Measurements from ENCODE around the gene LMX1B.
"Not testable (repeated sequence)": the region's sequence is repeated elsewhere in the genome, so short reads cannot be mapped to it uniquely, and the experiment has no call there.

LMX1B gene

DNA sequence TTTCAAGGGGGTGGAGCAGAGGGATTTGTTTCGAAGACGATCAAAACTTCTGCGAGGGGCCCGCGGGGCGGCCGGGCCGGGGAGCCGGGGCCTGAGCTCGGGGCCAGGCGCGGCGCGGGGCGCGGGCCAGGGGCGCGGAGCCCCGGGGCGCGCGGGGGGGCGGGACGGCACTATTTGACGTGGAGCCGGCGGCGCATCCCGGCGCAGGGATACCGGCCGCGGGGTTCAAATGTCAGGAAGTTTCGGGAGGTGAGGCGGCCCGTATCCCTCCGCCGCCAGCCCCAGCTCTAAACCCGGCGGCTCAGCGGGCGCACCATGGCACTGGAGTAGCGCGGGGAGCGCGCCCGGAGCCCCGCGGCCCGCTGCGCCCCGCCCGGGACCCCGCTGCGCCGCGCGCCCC lies at the start of gene LMX1B:
Gene LMX1B (plus strand): TSS at position 278 of the 400 bp plus-strand sequence. CDS start 522 bp downstream, outside the sequence.
- no peak for DNase-seq

- DNase-seq = no peak
These were observed 49.6 kb upstream of the LMX1B start for GRCh38 chr9:126564128-126564527.

DNA sequence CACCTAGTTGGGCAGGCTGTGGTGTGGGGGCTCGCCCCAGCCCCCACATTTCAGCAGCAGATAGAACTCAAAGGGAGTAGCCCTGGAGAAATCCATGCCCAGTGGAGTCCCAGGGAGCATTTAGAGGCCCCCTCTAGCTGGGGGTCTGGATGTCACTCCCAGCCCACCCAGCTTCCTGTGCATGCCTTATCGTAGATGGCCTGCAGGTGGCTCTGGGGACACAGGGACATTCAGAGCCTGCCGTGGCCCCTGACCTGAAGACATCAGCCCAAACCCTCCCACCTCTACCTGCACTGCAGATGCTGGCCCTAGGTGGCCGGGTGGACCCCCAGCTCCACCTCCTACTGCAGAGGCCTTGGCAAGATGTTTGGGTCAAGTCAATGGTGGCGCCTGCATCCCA lies 49.0 kb upstream of the LMX1B start:
- DNase-seq = no peak

- no peak for DNase-seq
These were observed 48.2 kb upstream of the LMX1B start for GRCh38 chr9:126565336-126566128.

GRCh38 chr9:126569036-126569435 lies 44.7 kb upstream of the LMX1B start:
- no peak for DNase-seq

DNA sequence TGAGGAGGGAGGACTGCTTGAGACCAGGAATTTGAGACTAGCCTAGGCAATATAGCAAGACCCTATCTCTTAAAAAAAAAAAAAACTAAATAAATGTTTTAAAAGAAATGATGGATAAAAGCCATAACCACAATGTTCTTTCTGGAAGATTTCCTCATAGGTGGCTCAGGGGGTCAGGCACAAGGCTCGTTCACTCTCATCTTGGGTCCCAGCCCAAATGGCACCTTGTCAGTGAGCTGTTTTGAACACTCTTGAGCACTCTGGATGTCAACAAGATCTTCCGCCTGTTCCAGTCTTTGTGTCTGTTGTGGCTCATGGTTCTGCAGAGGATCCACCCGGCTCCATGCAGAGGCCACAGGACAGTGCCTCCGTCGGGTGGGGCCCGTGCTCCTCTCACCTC lies 35.7 kb upstream of the LMX1B start:
- no peak for DNase-seq

DNA sequence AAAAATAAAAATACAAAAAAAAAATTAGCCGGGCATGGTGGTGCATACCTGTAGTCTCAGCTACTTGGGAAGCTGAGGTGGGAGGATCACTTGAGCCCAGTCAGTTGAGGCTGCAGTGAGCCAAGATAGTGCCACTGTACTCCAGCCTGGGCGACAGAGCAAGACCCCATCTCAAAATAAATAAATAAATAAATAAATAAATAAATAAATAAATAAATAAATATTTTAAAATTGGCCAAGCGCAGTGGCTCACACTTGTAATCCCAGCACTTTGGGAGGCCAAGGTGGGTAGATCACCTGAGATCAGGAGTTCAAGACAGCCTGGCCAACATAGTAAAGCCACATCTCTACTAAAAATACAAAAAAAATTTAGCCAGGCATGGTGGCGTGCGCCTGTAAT lies 33.4 kb upstream of the LMX1B start:
- not testable (repeated sequence) for DNase-seq

- DNase-seq = no peak
These were observed 31.8 kb upstream of the LMX1B start for GRCh38 chr9:126581893-126582292.

- DNase-seq = no peak
These were observed 31.3 kb upstream of the LMX1B start for GRCh38 chr9:126582427-126582826.

GRCh38 chr9:126583144-126583760 lies 30.5 kb upstream of the LMX1B start:
- DNase-seq = no peak

DNA sequence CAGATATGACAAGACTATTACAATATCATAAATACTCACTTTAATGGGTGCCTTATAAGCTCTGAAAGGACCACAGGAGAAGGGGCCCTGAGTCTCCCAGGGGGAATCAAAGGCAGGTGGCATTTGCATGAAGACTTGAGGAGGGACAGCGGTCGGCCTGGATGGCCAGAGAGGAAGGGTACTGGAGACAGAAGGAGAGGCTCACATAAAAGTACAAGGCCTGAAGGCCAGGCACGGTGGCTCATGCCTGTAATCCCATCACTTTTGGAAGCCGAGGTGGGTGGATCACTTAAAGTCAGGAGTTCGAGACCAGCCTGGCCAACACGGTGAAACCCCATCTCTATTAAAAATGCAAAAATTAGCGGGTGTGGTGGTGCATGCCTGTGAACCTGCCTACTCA lies 29.1 kb upstream of the LMX1B start:
- no peak for DNase-seq

DNA sequence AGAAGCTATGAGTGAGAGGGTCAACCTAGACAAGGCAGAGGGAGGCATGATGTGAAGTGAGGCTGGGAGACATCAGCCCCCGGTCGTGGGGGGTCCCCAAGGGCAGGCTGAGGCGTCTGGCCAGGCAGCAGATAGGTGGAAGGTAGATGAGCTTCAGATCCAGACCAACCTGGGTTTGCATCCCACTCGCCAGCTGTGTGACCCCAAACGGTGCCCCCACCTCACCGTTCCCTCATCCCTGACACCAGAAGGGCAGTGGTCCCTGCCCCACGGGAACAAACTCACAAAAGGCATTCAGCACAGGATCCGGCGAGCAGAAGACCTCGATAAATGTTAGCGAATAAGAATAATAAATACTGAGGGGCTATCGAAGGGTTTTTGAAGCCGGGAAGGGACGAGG lies 27.5 kb upstream of the LMX1B start:
- DNase-seq = no peak

DNA sequence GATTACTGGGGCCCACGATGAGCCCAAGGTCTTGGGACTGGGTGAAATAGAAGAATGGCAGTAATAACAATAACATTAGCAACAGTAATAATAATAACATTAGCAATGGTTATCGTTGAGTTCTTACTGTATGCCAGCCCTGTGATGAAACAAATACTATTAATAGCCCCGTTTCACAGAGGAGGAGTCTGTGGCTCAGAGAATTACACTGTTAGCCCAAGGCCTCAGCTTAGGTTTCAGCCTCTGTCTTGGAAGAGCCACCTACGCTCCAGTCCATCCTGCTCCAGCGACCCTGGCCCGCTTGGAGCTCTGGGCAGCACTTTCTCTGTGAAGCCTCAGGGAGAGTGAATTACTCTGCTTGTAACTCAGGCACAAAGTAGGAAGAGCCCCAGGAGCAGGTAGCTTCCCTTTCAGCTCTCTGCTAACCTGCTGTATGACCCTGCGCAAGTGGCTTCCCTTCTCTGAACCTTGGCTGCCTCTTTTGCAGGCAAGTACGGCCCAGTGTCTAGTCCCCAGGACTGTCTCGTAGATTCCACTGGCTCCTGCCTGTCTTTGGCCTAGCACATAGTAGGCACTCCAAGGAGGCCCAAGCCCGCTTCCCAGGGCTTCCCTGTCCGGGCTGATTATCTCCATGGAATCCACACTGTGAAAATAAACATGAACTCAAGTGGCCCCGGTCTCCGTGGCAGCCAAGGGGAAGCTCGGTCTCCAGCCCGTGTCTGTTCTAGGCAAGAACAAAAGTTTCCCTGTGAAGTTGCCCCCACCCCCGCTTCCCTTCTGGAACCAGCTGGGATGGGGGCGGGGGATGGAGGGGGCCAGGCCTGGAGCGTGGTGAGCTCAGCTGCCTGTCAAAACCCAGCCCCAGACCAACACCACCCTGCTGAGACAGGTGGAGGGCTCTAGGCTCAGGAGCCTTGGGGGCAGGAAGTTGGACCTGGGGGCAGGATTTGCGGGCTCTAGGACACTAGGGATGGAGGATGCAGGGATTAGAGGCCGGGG lies 26.2 kb upstream of the LMX1B start:
- DNase-seq = no peak

- no peak for DNase-seq
These were observed 25.1 kb upstream of the LMX1B start for GRCh38 chr9:126588491-126589168.

DNA sequence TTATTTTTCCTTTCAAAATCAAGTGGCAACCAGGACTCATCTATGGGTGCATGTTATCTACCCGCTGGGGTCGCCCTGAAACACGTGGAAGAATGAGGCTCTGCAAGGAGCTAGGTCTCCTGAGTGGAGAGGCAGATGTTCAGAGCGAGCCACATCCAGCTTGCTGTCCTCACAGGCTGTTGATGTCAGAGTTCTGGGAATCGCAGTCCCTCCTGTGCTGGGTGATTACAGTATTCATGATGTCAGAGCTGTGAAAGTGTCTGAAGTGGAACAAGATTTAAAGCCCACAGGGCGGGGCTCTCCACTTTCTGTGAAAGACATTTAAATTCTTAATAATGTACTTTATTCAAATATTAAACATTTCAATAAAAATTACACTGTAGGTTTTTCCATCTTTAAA lies 24.4 kb upstream of the LMX1B start:
- DNase-seq = no peak

DNA sequence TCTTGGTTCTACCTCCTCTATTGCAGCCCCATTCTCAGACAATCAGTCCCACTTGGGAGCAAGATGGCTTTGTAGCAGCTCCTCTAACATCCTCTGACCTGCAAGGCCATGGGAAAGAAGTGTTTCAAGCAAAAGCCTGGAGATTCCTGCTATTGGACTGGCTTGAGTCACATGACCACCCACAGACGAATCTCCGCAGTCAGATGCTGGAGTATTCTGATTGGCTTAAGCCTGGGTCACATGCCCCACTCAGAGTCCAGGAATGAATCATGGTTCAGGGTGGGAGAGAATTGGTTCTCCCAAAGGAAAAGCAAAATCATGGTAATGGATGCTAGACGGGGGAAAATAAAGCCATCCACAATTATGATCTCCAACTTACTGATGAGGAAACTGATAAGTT lies 22.6 kb upstream of the LMX1B start:
- DNase-seq = no peak

GRCh38 chr9:126591922-126592321 lies 21.8 kb upstream of the LMX1B start:
- no peak for DNase-seq

- no peak for DNase-seq
These were observed 21.3 kb upstream of the LMX1B start for GRCh38 chr9:126592461-126592860.

GRCh38 chr9:126595982-126596381 lies 17.7 kb upstream of the LMX1B start:
- DNase-seq = no peak

DNA sequence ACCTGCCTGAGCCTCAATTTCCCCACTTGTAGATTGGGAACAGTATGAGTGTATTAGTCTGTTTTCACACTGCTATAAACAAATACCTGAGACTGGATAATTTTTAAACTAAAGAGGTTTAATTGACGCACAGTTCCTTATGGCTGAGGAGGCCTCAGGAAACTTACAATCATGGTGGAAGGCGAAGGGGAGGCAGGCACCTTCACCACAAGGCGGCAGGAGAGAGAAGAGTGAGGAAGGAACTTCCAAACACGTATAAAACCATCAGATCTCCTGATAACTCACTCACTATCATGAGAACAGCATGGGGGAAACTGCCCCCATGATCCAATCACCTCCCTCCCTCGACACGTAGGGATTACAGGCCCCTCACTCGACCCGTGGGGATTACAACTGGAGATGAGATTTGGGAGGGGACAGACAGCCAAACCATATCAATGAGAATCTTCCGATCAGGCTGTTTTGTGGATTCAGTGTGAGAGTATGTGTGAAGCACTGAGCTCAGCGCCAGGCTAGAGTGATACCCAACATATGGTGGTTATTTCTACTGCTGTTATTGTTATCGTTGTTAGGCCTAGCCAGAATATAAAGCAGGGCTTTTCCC lies 14.6 kb upstream of the LMX1B start:
- no peak for DNase-seq

- no peak for DNase-seq
These were observed 9.4 kb upstream of the LMX1B start for GRCh38 chr9:126604059-126605055.
